SK-N-SH treated with all-trans-retinoic acid at 6 μM for 48 hours (cell line): ENCODE data around the gene RSL24D1.
A peak's percentile ranks its signal among the peaks of the same experiment; 100 is the strongest.

ENCODE experiments used
- ATAC-seq: fragments of 200-7000 bp; cut with Tn5 transposase; 3 replicates; pipeline ENCODE4 v1.9.1; 2020; ENCODE audit warnings: mild to moderate bottlenecking, moderate library complexity
- ARNTL ChIP-seq: fragments of 450-650 bp; formaldehyde crosslinking; IDR thresholded peaks from 2 replicates; pipeline ENCODE4 v1.5.0; 2020; ENCODE audit warnings: low read depth, mild to moderate bottlenecking, moderate library complexity, borderline replicate concordance
- BACH2 ChIP-seq: fragments of 250-450 bp; sonication (Bioruptor Pico); IDR thresholded peaks from 2 replicates; pipeline ENCODE4 v1.9.0; 2021; ENCODE audit warnings: mild to moderate bottlenecking, borderline replicate concordance
- CREB5 ChIP-seq: fragments of 250-450 bp; sonication (Bioruptor Pico); IDR thresholded peaks from 2 replicates; pipeline ENCODE4 v1.5.1; 2020; ENCODE audit warnings: low read depth, mild to moderate bottlenecking, moderate library complexity
- CSDC2 ChIP-seq: fragments of 250-450 bp; sonication (Bioruptor Pico); IDR thresholded peaks from 2 replicates; pipeline ENCODE4 v1.5.0; 2020; ENCODE audit warnings: mild to moderate bottlenecking, moderate library complexity
- CSRNP3 ChIP-seq: fragments of 250-450 bp; sonication (Bioruptor Pico); IDR thresholded peaks from 2 replicates; pipeline ENCODE4 v1.5.1; 2021; ENCODE audit warnings: mild to moderate bottlenecking, moderate library complexity
- ESRRG ChIP-seq: fragments of 250-450 bp; sonication (Bioruptor Pico); IDR thresholded peaks from 2 replicates; pipeline ENCODE4 v1.6.1; 2021; ENCODE audit warnings: mild to moderate bottlenecking
- OSR1 ChIP-seq: fragments of 250-450 bp; sonication (Bioruptor Pico); IDR thresholded peaks from 2 replicates; pipeline ENCODE4 v1.8.0; 2022; ENCODE audit warnings: moderate library complexity, mild to moderate bottlenecking, inconsistent platforms
- PATZ1 ChIP-seq: fragments of 250-450 bp; sonication (Bioruptor Pico); IDR thresholded peaks from 2 replicates; pipeline ENCODE4 v1.8.0; 2020; ENCODE audit warnings: mild to moderate bottlenecking, moderate library complexity, borderline replicate concordance
- POU6F1 ChIP-seq: fragments of 250-450 bp; sonication (Bioruptor Pico); IDR thresholded peaks from 2 replicates; pipeline ENCODE4 v1.8.0; 2021; ENCODE audit warnings: low read depth, mild to moderate bottlenecking, moderate library complexity, borderline replicate concordance
- RARB ChIP-seq: fragments of 250-450 bp; sonication (Bioruptor Pico); IDR thresholded peaks from 2 replicates; pipeline ENCODE4 v1.8.0; 2021; ENCODE audit warnings: mild to moderate bottlenecking, moderate library complexity
- SNAI2 ChIP-seq: fragments of 250-450 bp; sonication (Bioruptor Pico); IDR thresholded peaks from 2 replicates; pipeline ENCODE4 v1.5.0; 2020; ENCODE audit warnings: mild to moderate bottlenecking, moderate library complexity
- TCF4 ChIP-seq: fragments of 250-450 bp; sonication (Bioruptor Pico); IDR thresholded peaks from 2 replicates; pipeline ENCODE4 v1.8.0; 2021; ENCODE audit warnings: mild to moderate bottlenecking, moderate library complexity, borderline replicate concordance
- TOX ChIP-seq: fragments of 250-450 bp; sonication (Bioruptor Pico); IDR thresholded peaks from 2 replicates; pipeline ENCODE4 v1.8.0; 2021; ENCODE audit warnings: mild to moderate bottlenecking, moderate library complexity, borderline replicate concordance
- TSHZ2 ChIP-seq: fragments of 250-450 bp; sonication (Bioruptor Pico); IDR thresholded peaks from 2 replicates; pipeline ENCODE4 v1.5.0; 2020; ENCODE audit warnings: mild to moderate bottlenecking, moderate library complexity
- ZFP3 ChIP-seq: fragments of 250-450 bp; sonication (Bioruptor Pico); IDR thresholded peaks from 2 replicates; pipeline ENCODE4 v1.5.0; 2020; ENCODE audit warnings: mild to moderate bottlenecking, moderate library complexity
- ZFP30 ChIP-seq: fragments of 450-650 bp; formaldehyde crosslinking; IDR thresholded peaks from 2 replicates; pipeline ENCODE4 v1.5.0; 2022; ENCODE audit warnings: mild to moderate bottlenecking, moderate library complexity
- ZNF565 ChIP-seq: fragments of 450-650 bp; formaldehyde crosslinking; conservative IDR thresholded peaks from 2 replicates; pipeline ENCODE4 v1.5.0; 2020; ENCODE audit warnings: low read depth, mild to moderate bottlenecking, moderate library complexity
- ZNF70 ChIP-seq: fragments of 450-650 bp; formaldehyde crosslinking; IDR thresholded peaks from 2 replicates; pipeline ENCODE4 v1.5.0; 2020; ENCODE audit warnings: mild to moderate bottlenecking, moderate library complexity
- ZNF8 ChIP-seq: fragments of 450-650 bp; formaldehyde crosslinking; IDR thresholded peaks from 2 replicates; pipeline ENCODE4 v1.5.0; 2020; ENCODE audit warnings: mild to moderate bottlenecking, moderate library complexity

Gene RSL24D1

GRCh38 chr15:55221090-55222011, 24.6 kb upstream of the RSL24D1 start:
- peak; percentile 50; the same call in 2 of the 3 replicates for ATAC-seq
- TF ChIP-seq ESRRG: no peak
- TF ChIP-seq, all 23 proteins: peak for 0

- no peak for TF ChIP-seq OSR1 (CRISPR knock-in tag)
- no peak for TF ChIP-seq ZNF8 (CRISPR knock-in tag)
- no peak for TF ChIP-seq ZFP3 (CRISPR knock-in tag)
- no peak for TF ChIP-seq CREB5 (CRISPR knock-in tag)
- TF ChIP-seq TOX: no peak
- no peak for TF ChIP-seq ZNF70
- TF ChIP-seq CSDC2: no peak
- TF ChIP-seq POU6F1 (CRISPR knock-in tag): no peak
- no peak for TF ChIP-seq TCF4 (CRISPR knock-in tag)
- no peak for TF ChIP-seq TSHZ2 (CRISPR knock-in tag)
- no peak for TF ChIP-seq RARB (CRISPR knock-in tag)
- TF ChIP-seq BACH2 (CRISPR knock-in tag): no peak
- TF ChIP-seq PATZ1 (CRISPR knock-in tag): no peak
- TF ChIP-seq ZNF565 (CRISPR knock-in tag): no peak
- no peak for TF ChIP-seq CSRNP3 (CRISPR knock-in tag)
- no peak for ATAC-seq
Measured at GRCh38 chr15:55220606-55221005, 23.9 kb upstream of the RSL24D1 start.

DNA sequence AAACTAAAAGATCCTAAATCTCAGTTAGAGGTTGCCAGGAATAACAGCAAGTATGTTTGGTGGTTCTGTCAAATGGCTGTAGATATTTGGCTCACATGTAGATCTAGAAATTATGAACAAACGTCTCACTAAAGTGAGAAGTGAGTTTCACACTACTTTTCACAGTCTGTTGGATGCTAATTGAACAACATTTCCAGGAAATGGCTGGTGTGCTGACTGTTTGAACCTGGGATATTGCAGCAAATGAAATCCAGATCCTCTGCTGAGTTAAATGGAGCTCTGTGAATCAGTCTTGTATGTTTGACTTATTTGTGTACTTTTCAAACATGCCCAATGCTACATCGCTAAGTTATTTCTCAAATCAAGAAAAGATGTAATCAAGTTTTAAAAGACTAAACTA, 21.3 kb upstream of the RSL24D1 start:
- ATAC-seq: peak; percentile 30; the same call in 2 of the 3 replicates
- peak; percentile 51; the same call in 1 of the 2 replicates for TF ChIP-seq TCF4 (CRISPR knock-in tag)
- no peak for TF ChIP-seq ZNF565 (CRISPR knock-in tag)
- TF ChIP-seq, all 23 proteins: peak for 1

DNA sequence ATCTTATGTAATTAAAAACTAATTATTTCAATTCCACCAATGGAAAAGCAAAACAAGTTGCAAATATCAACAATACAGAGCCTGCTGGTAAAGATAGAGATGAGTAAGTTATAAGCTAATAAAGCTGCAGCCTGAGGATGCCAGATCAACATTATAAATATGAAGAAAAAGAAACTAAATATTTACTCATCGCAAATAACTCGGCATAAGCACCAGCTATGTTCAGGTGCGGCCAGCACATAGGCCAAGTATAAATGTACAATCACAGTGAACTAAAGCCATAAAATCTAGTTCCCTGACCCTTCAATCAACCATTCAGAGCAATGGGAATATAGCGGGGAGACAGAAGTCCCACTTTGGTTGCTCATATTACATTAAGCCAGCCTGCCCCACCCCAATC, 7.7 kb upstream of the RSL24D1 start:
- no peak for ATAC-seq
- TF ChIP-seq PATZ1 (CRISPR knock-in tag): no peak
- no peak for TF ChIP-seq ZNF565 (CRISPR knock-in tag)
- no peak for TF ChIP-seq POU6F1 (CRISPR knock-in tag)
- no peak for TF ChIP-seq ARNTL (CRISPR knock-in tag)
- TF ChIP-seq TOX: no peak
- TF ChIP-seq ZFP3 (CRISPR knock-in tag): no peak
- no peak for TF ChIP-seq ZFP30
- no peak for TF ChIP-seq ZNF8 (CRISPR knock-in tag)
- no peak for TF ChIP-seq OSR1 (CRISPR knock-in tag)
- no peak for TF ChIP-seq CREB5 (CRISPR knock-in tag)
- no peak for TF ChIP-seq RARB (CRISPR knock-in tag)
- TF ChIP-seq SNAI2: no peak
